GM19463 (cell line): ENCODE results near the gene COG7.
A peak's percentile ranks its signal among the peaks of the same experiment; 100 is the strongest.
"Not testable (repeated sequence)": the region's sequence is repeated elsewhere in the genome, so short reads cannot be mapped to it uniquely, and the experiment has no call there.

Source experiments
- ATAC-seq: cut with Tn5 transposase; IDR thresholded peaks from one replicate; pipeline ENCODE4 v1.9.1; 2021; ENCODE audit warnings: mild to moderate bottlenecking, moderate library complexity; ENCODE audit not compliant: unreplicated experiment

COG7 gene

GRCh38 chr16:23452572-23453337, at the start of gene COG7:
Gene COG7, minus strand, starts transcription at chr16:23453189. Its CDS starts 195 bp downstream, at chr16:23452994.
- ATAC-seq: peak; percentile 83

- ATAC-seq: no peak
These were observed 49.5 kb upstream of the COG7 start for GRCh38 chr16:23502466-23502865.

- no peak for ATAC-seq
These were observed 48.3 kb upstream of the COG7 start for GRCh38 chr16:23501291-23501690.

- ATAC-seq: no peak
These were observed 47.9 kb upstream of the COG7 start for GRCh38 chr16:23500862-23501225.

- no peak for ATAC-seq
These were observed 47.3 kb upstream of the COG7 start for GRCh38 chr16:23500212-23500861.

GRCh38 chr16:23499801-23500200, 46.8 kb upstream of the COG7 start:
- ATAC-seq: no peak

GRCh38 chr16:23498863-23499262, 45.9 kb upstream of the COG7 start:
- no peak for ATAC-seq

- no peak for ATAC-seq
These were observed 44.5 kb upstream of the COG7 start for GRCh38 chr16:23497543-23497868.

GRCh38 chr16:23496821-23497542, 44.0 kb upstream of the COG7 start:
- no peak for ATAC-seq

GRCh38 chr16:23495671-23496070, 42.7 kb upstream of the COG7 start:
- ATAC-seq: no peak

- ATAC-seq: no peak
These were observed 41.2 kb upstream of the COG7 start for GRCh38 chr16:23494188-23494587.

- no peak for ATAC-seq
These were observed 38.8 kb upstream of the COG7 start for GRCh38 chr16:23491490-23492391.

- ATAC-seq: no peak
These were observed 33.5 kb upstream of the COG7 start for GRCh38 chr16:23486480-23486879.

- ATAC-seq: no peak
These were observed 32.9 kb upstream of the COG7 start for GRCh38 chr16:23485841-23486240.

GRCh38 chr16:23485257-23485614, 32.2 kb upstream of the COG7 start:
- no peak for ATAC-seq

GRCh38 chr16:23484510-23485256, 31.7 kb upstream of the COG7 start:
- no peak for ATAC-seq

GRCh38 chr16:23483492-23483891, 30.5 kb upstream of the COG7 start:
- ATAC-seq: not testable (repeated sequence)

- no peak for ATAC-seq
These were observed 29.8 kb upstream of the COG7 start for GRCh38 chr16:23482778-23483177.

- no peak for ATAC-seq
These were observed 27.3 kb upstream of the COG7 start for GRCh38 chr16:23480257-23480656.

GRCh38 chr16:23479138-23479537, 26.1 kb upstream of the COG7 start:
- ATAC-seq: no peak
